Stimulated activated CD8-positive, alpha-beta memory T cell treated with anti-CD3 and anti-CD28 coated beads, Interleukin-15, amount 100 ng/mL, for 24 hours (primary cell): ENCODE measurements around the gene ASB10.

Source experiments
- DNase-seq: peaks from one replicate; pipeline ENCODE4 v3.0.0-alpha.2; 2020; ENCODE audit warnings: low read depth

ASB10 gene

GRCh38 chr7:151135866-151136843 is 50.9 kb downstream of the ASB10 start:
- no peak for DNase-seq

GRCh38 chr7:151135525-151135845 is 51.6 kb downstream of the ASB10 start:
- no peak for DNase-seq

- DNase-seq: no peak
Measured at GRCh38 chr7:151134743-151135524, 52.1 kb downstream of the ASB10 start.

- no peak for DNase-seq
Measured at GRCh38 chr7:151133986-151134742, 52.9 kb downstream of the ASB10 start.

- DNase-seq: no peak
Measured at GRCh38 chr7:151133266-151133985, 53.6 kb downstream of the ASB10 start.

- DNase-seq: no peak
Measured at GRCh38 chr7:151132461-151133205, 54.4 kb downstream of the ASB10 start.

- no peak for DNase-seq
Measured at GRCh38 chr7:151131592-151132293, 55.3 kb downstream of the ASB10 start.

- DNase-seq: no peak
Measured at GRCh38 chr7:151131224-151131591, 55.8 kb downstream of the ASB10 start.

- no peak for DNase-seq
Measured at GRCh38 chr7:151130741-151131157, 56.3 kb downstream of the ASB10 start.

GRCh38 chr7:151129960-151130591 is 57.0 kb downstream of the ASB10 start:
- DNase-seq: no peak

- DNase-seq: no peak
Measured at GRCh38 chr7:151129117-151129959, 57.7 kb downstream of the ASB10 start.

- DNase-seq: no peak
Measured at GRCh38 chr7:151128716-151129115, 58.3 kb downstream of the ASB10 start.

- DNase-seq: no peak
Measured at GRCh38 chr7:151128144-151128543, 58.9 kb downstream of the ASB10 start.

- DNase-seq: no peak
Measured at GRCh38 chr7:151126491-151127137, 60.4 kb downstream of the ASB10 start.

GRCh38 chr7:151125846-151126481 is 61.1 kb downstream of the ASB10 start:
- no peak for DNase-seq
